ENCODE data around the gene FBXL20.
"Not testable (repeated sequence)": the region's sequence is repeated elsewhere in the genome, so short reads cannot be mapped to it uniquely, and the experiment has no call there.

FBXL20 gene

GRCh38 chr17:39376434-39376833, 25.0 kb downstream of the FBXL20 start:
- DNase-seq, result no peak

DNA sequence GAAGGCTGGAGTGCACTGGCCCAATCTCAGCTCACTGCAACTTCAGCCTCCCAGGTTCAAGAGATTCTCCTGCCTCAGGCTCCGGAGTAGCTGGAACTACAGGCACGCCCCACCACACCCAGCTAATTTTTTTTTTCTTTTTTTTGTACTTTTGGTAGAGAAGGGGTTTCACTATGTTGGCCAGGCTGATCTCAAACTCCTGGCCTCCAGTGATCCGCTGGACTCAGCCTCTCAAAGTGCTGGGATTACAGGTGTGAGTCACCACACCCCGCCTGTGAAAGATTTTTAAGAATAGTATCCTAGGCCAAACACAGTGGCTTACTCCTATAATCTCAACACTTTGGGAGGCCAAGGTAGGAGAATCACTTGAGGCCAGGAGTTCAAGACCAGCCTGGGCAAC, 33.6 kb downstream of the FBXL20 start:
- not testable (repeated sequence) for DNase-seq

GRCh38 chr17:39365872-39366271, 35.6 kb downstream of the FBXL20 start:
- no peak for DNase-seq

DNA sequence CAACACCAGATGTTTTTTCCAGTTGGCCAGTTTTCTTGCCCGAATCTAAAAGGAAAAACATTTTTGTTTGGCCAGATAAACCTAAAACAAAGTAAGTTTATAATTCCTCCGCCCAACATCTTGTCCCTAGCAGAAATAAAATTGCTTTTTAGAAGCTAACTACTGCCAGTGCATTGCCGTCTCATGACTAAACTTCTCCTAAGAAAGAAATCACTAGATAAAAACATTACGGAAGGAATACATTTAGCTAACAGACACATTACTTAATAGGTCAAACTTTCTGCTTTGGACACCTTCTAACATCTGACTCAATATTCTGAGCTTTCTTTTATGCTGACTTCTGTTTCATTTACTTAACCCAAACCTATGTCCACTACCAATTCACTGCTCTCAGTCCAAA, 36.2 kb downstream of the FBXL20 start:
- no peak for DNase-seq

DNA sequence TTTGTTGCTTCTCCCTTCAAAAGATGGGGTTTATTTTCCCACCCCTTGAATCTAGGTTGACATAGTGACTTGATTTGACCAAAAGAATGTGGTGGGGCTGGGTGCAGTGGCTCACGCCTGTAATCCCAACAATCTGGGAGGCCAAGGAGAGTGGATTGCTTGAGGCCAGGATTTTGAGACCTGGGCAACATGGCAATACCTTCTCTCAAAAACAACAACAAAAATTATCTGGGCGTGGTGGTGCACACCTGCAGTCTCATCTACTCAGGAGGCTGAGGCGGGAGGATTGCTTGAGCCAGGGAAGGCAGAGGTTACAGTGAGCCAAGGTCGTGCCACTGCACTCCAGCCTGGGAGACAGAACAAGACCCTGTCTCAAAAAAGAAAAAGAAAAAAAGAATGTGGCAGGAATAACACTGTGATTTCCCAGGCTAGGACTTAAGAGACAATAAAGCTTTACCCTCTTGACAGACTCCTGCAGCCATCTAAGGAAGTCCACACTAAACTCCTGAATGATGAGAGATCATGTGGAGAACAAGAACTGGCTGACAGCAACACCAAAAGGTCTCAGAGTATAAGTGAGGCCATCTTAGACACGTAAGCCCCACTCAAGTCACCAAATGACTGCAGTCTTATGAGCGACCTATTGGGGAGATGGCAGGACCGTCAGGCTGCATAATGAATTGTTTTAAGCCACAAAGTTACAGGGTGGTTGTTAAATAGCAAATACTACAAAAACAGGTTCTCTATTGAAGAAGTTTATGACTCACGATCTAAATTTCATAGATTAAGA, 37.0 kb downstream of the FBXL20 start:
- no peak for DNase-seq

DNA sequence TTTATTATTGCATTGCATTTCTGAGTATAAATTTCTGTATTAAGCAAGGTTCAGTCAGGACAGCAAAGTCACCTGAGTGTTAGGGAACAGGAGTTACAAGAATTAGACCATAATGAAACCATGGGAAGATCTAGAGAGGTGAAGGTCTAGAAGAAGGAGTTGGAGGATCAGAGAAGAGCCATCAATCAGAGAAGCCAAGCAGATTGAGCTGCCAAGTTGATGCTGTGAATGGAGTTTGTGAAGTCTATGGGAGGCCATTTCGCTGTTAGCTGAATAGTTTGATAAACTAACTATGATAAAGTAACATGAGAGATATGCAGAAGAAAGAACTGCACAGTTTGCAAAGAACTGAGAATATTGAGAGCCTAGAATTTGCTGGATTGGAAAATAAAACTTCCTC, 40.4 kb downstream of the FBXL20 start:
- DNase-seq, result no peak

- DNase-seq, result no peak
Measured at GRCh38 chr17:39360537-39360936, 40.9 kb downstream of the FBXL20 start.

DNA sequence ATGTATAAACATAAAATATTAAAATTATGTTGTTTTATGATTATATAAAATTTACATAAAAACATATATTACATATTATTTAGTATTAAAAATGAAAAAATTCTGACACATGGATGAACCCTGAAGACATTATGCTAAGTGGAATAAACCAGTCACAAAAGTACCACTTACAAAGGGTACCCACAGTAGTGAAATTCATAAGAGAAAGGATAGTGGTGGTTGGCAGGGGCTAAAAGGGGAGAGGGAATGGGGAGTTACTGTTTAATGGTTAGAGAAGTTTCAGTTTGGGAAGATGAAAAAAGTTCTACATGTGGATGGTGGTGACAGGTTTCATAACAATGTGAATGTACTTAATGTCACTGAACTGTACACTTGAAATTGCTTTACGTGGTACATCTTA, 41.4 kb downstream of the FBXL20 start:
- no peak for DNase-seq

- DNase-seq, result no peak
Measured at GRCh38 chr17:39357986-39358385, 43.4 kb downstream of the FBXL20 start.

DNA sequence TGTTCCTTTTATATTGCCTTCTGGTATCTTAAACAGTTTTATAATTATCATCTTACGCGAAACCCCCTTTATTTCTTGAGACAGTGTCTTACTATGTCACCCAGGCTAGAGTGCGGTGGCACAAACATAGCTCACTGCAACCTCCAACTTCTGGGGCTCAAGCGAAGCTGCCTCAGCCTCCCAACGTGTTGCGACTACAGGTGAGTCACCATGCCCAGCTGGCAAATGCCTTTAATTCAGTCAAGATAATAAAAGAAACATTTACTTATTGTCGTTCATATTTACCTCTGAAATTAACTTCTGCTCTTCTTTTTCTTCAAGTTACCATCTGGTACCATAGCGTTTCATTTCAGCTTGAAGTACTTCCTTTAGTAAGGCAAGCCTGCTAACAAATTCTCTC, 43.9 kb downstream of the FBXL20 start:
- no peak for DNase-seq

- no peak for DNase-seq
Measured at GRCh38 chr17:39352986-39353385, 48.4 kb downstream of the FBXL20 start.

DNA sequence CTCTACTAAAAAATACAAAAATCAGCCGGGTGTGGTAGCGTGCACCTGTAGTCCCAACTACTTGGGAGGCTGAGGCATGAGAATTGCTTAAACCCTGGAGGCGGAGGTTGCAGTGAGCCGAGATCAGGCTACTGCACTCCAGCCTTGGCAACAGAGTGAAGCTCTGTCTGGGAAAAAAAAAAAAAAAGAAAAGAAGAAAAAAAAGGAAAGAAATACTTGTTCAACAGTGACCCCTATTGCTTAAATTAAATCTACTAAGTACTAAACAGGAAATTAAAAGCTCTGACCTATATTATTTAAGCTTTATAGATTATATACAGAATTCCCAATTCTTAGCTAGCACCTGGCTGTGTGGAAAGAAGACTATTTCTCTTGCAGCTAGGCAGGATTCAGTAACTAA, 48.9 kb downstream of the FBXL20 start:
- no peak for DNase-seq

GRCh38 chr17:39351508-39351907, 49.9 kb downstream of the FBXL20 start:
- no peak for DNase-seq

GRCh38 chr17:39349246-39349645, 52.2 kb downstream of the FBXL20 start:
- no peak for DNase-seq

DNA sequence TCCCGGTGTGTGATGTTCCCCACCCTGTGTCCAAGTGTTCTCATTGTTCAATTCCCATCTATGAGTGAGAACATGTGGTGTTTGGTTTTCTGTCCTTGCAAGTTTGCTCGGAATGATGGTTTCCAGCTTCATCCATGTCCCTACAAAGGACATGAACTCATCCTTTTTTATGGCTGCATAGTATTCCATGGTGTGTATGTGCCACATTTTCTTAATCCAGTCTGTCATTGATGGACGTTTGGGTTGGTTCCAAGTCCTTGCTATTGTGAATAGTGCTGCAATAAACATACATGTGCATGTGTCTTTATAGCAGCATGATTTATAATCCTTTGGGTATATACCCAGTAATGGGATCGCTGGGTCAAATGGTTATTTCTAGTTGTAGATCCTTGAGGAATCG, 54.6 kb downstream of the FBXL20 start:
- not testable (repeated sequence) for DNase-seq

- DNase-seq, result no peak
Measured at GRCh38 chr17:39341541-39341940, 59.9 kb downstream of the FBXL20 start.

GRCh38 chr17:39340731-39341130, 60.7 kb downstream of the FBXL20 start:
- DNase-seq, result no peak

DNA sequence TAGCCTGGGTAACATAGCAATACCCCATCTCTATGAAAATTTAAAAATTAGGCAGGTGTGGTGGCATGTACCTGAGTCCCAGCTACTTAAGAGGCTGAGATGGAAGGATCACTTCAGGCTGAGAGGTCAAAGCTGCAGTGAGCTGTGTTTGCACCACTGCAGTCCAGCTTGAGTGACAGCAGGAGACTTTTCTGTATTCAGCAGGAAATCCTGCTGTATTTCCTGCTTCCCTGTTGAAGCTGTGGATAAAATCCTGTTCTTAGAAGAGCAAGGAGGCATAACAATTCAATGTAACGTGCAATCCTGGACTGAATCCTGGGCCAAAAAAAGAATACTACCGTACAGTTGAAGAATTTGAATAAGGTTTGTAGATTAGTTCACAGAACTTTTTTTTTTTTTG, 62.2 kb downstream of the FBXL20 start:
- no peak for DNase-seq

- DNase-seq, result not testable (repeated sequence)
Measured at GRCh38 chr17:39337649-39338048, 63.8 kb downstream of the FBXL20 start.

- no peak for DNase-seq
Measured at GRCh38 chr17:39335704-39336223, 65.7 kb downstream of the FBXL20 start.

- not testable (repeated sequence) for DNase-seq
Measured at GRCh38 chr17:39334008-39334744, 67.2 kb downstream of the FBXL20 start.

DNA sequence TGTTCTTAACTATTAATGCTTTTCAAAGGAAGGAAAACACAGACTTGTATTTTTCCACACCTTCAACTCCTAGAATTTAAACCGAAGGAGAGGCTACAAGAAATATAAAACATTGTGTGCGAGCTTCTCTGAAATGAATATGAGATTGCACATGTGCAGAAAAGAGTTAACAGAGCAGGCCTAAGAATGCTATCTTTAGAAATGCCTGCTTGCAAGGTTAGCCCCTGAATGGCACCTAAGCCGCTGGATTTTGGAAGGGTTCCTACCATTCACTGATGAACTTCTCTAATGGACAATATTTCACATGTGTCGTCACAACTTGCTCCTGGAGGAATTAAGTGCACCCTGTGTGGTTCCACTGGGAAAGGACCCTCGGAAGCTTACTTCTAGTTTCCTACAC, 69.3 kb downstream of the FBXL20 start:
- no peak for DNase-seq

DNA sequence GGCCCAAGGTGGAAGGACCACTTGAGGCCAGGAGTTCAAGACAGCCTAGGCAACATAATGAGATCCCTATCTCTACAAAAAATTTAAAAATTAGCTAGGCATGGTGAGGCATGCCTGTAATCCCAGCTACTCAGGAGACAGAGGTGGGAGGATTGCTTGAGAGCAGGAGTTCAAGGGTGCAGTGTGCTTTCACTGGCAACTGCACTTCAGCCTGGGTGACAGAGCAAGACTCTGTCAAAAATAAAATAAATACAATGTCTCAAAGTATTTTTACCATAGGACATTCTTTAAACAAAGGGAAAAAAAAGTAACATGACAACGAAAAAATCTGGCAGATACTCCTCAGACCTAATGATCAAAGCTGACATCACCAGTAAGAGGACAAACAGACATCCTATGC, 72.6 kb downstream of the FBXL20 start:
- no peak for DNase-seq

DNA sequence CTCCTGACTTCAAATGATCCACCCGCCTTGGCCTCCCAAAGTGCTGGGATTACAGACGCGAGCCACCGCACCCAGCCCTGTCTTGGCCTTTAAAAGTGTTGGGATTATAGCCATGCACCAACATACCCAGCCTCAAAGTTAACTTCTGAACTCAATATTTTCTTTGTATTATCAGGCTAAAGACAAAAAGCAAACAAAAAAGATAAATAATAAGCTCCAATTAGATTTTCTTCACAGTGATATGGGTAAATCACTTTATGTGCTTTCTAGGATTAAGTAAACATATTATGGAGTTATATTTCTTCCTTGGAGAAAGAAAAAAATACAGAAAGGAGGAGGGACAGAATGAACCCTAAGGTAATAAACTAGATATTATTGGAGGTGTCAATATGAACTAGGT, 74.3 kb downstream of the FBXL20 start:
- DNase-seq, result no peak

Measured in NCI-H1436 (cell line).